Ishikawa (cell line): ENCODE data around the gene HS3ST4.

Experiments
- CEBPB ChIP-seq: IDR thresholded peaks from 2 replicates; pipeline ENCODE4 v1.6.1; 2012
- CREB1 ChIP-seq: IDR thresholded peaks from 2 replicates; pipeline ENCODE4 v1.6.1; 2012; ENCODE audit warnings: low read depth
- EP300 ChIP-seq: IDR thresholded peaks from 2 replicates; pipeline ENCODE4 v1.6.1; 2012; ENCODE audit warnings: borderline replicate concordance
- FOXM1 ChIP-seq: IDR thresholded peaks from 2 replicates; pipeline ENCODE4 v1.6.1; 2012; ENCODE audit warnings: low read depth, borderline replicate concordance
- MAX ChIP-seq: IDR thresholded peaks from 2 replicates; pipeline ENCODE4 v1.6.1; 2012
- NFIC ChIP-seq: IDR thresholded peaks from 2 replicates; pipeline ENCODE4 v1.6.1; 2012
- RAD21 ChIP-seq: IDR thresholded peaks from 2 replicates; pipeline ENCODE4 v1.6.1; 2012; ENCODE audit warnings: low read depth
- TAF1 ChIP-seq: IDR thresholded peaks from 2 replicates; pipeline ENCODE4 v1.6.1; 2012; ENCODE audit warnings: low read depth, mild to moderate bottlenecking
- TCF12 ChIP-seq: IDR thresholded peaks from 2 replicates; pipeline ENCODE4 v1.6.1; 2012; ENCODE audit warnings: low read depth
- TEAD4 ChIP-seq: IDR thresholded peaks from 2 replicates; pipeline ENCODE4 v1.6.1; 2012
- YY1 ChIP-seq: IDR thresholded peaks from 2 replicates; pipeline ENCODE4 v1.6.1; 2012; ENCODE audit warnings: low read depth

GRCh38 chr16:25656639-25657038, 35.1 kb upstream of the HS3ST4 start:
- TF ChIP-seq RAD21 (no peak), CREB1 (no peak), TEAD4 (no peak), CEBPB (no peak), MAX (no peak), EP300 (no peak), TAF1 (no peak), FOXM1 (no peak), TCF12 (no peak), YY1 (no peak), NFIC (no peak)
